K562 (cell line): ENCODE results near the gene GNAL. TPM values are rescaled to one million over a fixed set of nuclear protein-coding genes. Genes with fewer than 3 reads are reported as not detected.

ENCODE experiments used
- CREB1 ChIP-seq, 2 experiments: sonication (generic) in 1 of 2; formaldehyde crosslinking in 1 of 2; IDR thresholded peaks; 2 replicates each; pipeline versions ENCODE4 v1.6.1 to v1.8.0; 2012 to 2022; ENCODE audit warnings: inconsistent platforms in 1 of 2, mild to moderate bottlenecking in 1 of 2, missing genetic modification reagents in 1 of 2, moderate library complexity in 1 of 2
- NR4A1 ChIP-seq, 2 experiments: fragments of 250-450 bp in 1 of 2; fragments of 450-650 bp in 1 of 2; sonication (Bioruptor Pico) in 1 of 2; IDR thresholded peaks; 2 replicates each; pipeline versions ENCODE4 v1.4.0 to v1.6.1; 2016 to 2020; ENCODE audit warnings: mild to moderate bottlenecking in 2 of 2, missing compliant biosample characterization in 1 of 2, missing genetic modification characterization in 1 of 2, moderate library complexity in 1 of 2
- PREB ChIP-seq: sonication (generic); formaldehyde crosslinking; IDR thresholded peaks from 2 replicates; pipeline ENCODE4 v1.8.1; 2023; ENCODE audit warnings: mild to moderate bottlenecking, missing genetic modification reagents
- SFPQ ChIP-seq: fragments of 200-400 bp; formaldehyde crosslinking; IDR thresholded peaks from 2 replicates; pipeline ENCODE4 v1.6.1; 2017; ENCODE audit warnings: mild to moderate bottlenecking, low read depth, low read length, moderate library complexity
- XRCC5 ChIP-seq: fragments of 200-400 bp; formaldehyde crosslinking; IDR thresholded peaks from 2 replicates; pipeline ENCODE4 v1.6.1; 2017; ENCODE audit warnings: low read depth, mild to moderate bottlenecking, low read length
- ZC3H4 ChIP-seq: sonication (generic); formaldehyde crosslinking; IDR thresholded peaks from 2 replicates; pipeline ENCODE4 v1.9.0; 2021; ENCODE audit warnings: missing genetic modification reagents, borderline replicate concordance
- ZNF347 ChIP-seq: fragments of 450-650 bp; formaldehyde crosslinking; IDR thresholded peaks from 2 replicates; pipeline ENCODE4 v1.4.0; 2020; ENCODE audit warnings: low read depth, mild to moderate bottlenecking, moderate library complexity
- ZNF584 ChIP-seq: fragments of 200-800 bp; sonication (Bioruptor generic); IDR thresholded peaks from 2 replicates; pipeline ENCODE4 v1.6.1; 2016; ENCODE audit warnings: low read depth, mild to moderate bottlenecking, missing genetic modification characterization, missing compliant biosample characterization
- polyA plus RNA-seq, 8 experiments: library from polyadenylated mRNA; depleted of rRNA in 4 of 8; stranded (reverse) in 5 of 8; unstranded in 3 of 8; fragments of >200 nt; fragmentation: Nextera tagmentation in 2 of 8; fragmentation: Illumina TruSeq in 1 of 8; extraction: Ambion mirVana in 2 of 8; extraction: Trizol in 1 of 8; gene quantifications; 2 replicates each; pipeline versions ENCODE4 v1.2.1 to v1.2.3, GENCODE V29; 2011 to 2014; ENCODE audit warnings: inconsistent platforms in 1 of 8, missing spikeins in 1 of 8
- total RNA-seq, 7 experiments: library from RNA; depleted of rRNA in 6 of 7; stranded (reverse); fragments of >200 nt in 6 of 7; fragmentation: Illumina TruSeq in 2 of 7; extraction: Trizol in 2 of 7; gene quantifications; 2 replicates each; pipeline versions ENCODE4 v1.2.1 to v1.2.3, GENCODE V29; 2011 to 2021; ENCODE audit warnings: low replicate concordance in 1 of 7

GNAL gene
- total and polyA plus RNA-seq, 9 of the 15 experiments (the other 6 are each of a cell fraction or from before 2014, with no cell fraction given): under 0.01 to 0.10 (median 0.01) TPM; not detected in 5

- TF ChIP-seq PREB (CRISPR knock-in tag): no peak
- no peak for TF ChIP-seq CREB1 (IDR thresholded peaks at IDR 0.05)
- TF ChIP-seq CREB1 (CRISPR knock-in tag; IDR thresholded peaks at IDR 0.05): no peak
- TF ChIP-seq ZNF347 (CRISPR knock-in tag): no peak
- no peak for TF ChIP-seq XRCC5
- no peak for TF ChIP-seq SFPQ
- TF ChIP-seq NR4A1 (CRISPR knock-in tag; IDR thresholded peaks at IDR 0.05): no peak
- TF ChIP-seq NR4A1 (tag; IDR thresholded peaks at IDR 0.05): no peak
- TF ChIP-seq ZNF584 (CRISPR knock-in tag): no peak
- no peak for TF ChIP-seq ZC3H4 (CRISPR knock-in tag)
- TF ChIP-seq, all 486 proteins: peak for 0
These were observed 30.6 kb downstream of the GNAL start (continued) for GRCh38 chr18:11719621-11720020.
